Muscle layer of duodenum (tissue), 2 donors: ENCODE data around the gene CHDH.

Experiments used
- H3K27ac ChIP-seq: one replicate; pipeline ENCODE4 v1.7.0; 2013; ENCODE audit warnings: mild to moderate bottlenecking, low read length
- H3K27me3 ChIP-seq: one replicate; pipeline ENCODE4 v1.7.0; 2013; ENCODE audit warnings: low read depth, mild to moderate bottlenecking, control low read depth, low read length
- H3K36me3 ChIP-seq, 2 donors: one replicate each; pipeline ENCODE4 v1.7.0; 2013; ENCODE audit warnings: low read length in 2 of 2, control low read depth in 1 of 2, mild to moderate bottlenecking in 1 of 2; ENCODE audit not compliant: insufficient read depth in 2 of 2, control insufficient read depth in 1 of 2
- H3K4me1 ChIP-seq, 2 donors: one replicate each; pipeline ENCODE4 v1.7.0; 2013; ENCODE audit warnings: low read length in 2 of 2, mild to moderate bottlenecking in 2 of 2, control low read depth in 1 of 2, moderate library complexity in 1 of 2; ENCODE audit not compliant: insufficient read depth in 2 of 2, control insufficient read depth in 1 of 2
- H3K4me3 ChIP-seq, 2 donors: one replicate each; pipeline ENCODE4 v1.7.0; 2013; ENCODE audit warnings: low read length in 2 of 2, low read depth in 1 of 2, mild to moderate bottlenecking in 1 of 2
- H3K9me3 ChIP-seq, 2 donors: one replicate each; pipeline ENCODE4 v1.7.0; 2013; ENCODE audit warnings: low read length in 2 of 2, control low read depth in 1 of 2, mild to moderate bottlenecking in 1 of 2; ENCODE audit not compliant: control insufficient read depth in 1 of 2
- donor health status: healthy.

Gene CHDH

GRCh38 chr3:53775018-53775417 lies 71.2 kb downstream of the CHDH start:
- Histone ChIP-seq H3K27me3 (no peaks in the 10 kb centered on the region), H3K36me3 (no peaks in the 10 kb centered on the region), H3K4me3 (no peak overlapping the region), H3K4me1 (peaks cover 0 to 12% of the 10 kb centered on the region in 2 donors), H3K27ac (no peak overlapping the region), H3K9me3 (no peaks in the 10 kb centered on the region)

- Histone ChIP-seq H3K36me3 (no peaks in the 10 kb centered on the region), H3K4me3 (no peak overlapping the region), H3K27ac (no peak overlapping the region)
Measured at GRCh38 chr3:53774414-53774813, 71.8 kb downstream of the CHDH start.

GRCh38 chr3:53773611-53774368 lies 72.4 kb downstream of the CHDH start:
- no peaks in the 10 kb centered on the region for H3K36me3 ChIP-seq
- peaks cover 0 to 12% of the 10 kb centered on the region in 2 donors for H3K4me1 ChIP-seq
- no peaks in the 10 kb centered on the region for H3K9me3 ChIP-seq
- H3K27me3 ChIP-seq: no peaks in the 10 kb centered on the region
- no peak overlapping the region for H3K4me3 ChIP-seq
- no peak overlapping the region for H3K27ac ChIP-seq

More at GRCh38 chr3:53774414-53774813, 71.8 kb downstream of the CHDH start:
- peaks cover 0 to 12% of the 10 kb centered on the region in 2 donors for H3K4me1 ChIP-seq
- no peaks in the 10 kb centered on the region for H3K9me3 ChIP-seq
- H3K27me3 ChIP-seq: no peaks in the 10 kb centered on the region

- Histone ChIP-seq H3K27me3 (no peaks in the 10 kb centered on the region), H3K9me3 (no peaks in the 10 kb centered on the region), H3K27ac (no peak overlapping the region), H3K4me1 (peaks cover 0 to 12% of the 10 kb centered on the region in 2 donors), H3K36me3 (no peaks in the 10 kb centered on the region), H3K4me3 (no peak overlapping the region)
Measured at GRCh38 chr3:53773021-53773436, 73.2 kb downstream of the CHDH start.

GRCh38 chr3:53772562-53772961 lies 73.7 kb downstream of the CHDH start:
- Histone ChIP-seq H3K27ac (no peak overlapping the region), H3K27me3 (no peaks in the 10 kb centered on the region), H3K4me3 (no peak overlapping the region), H3K9me3 (no peaks in the 10 kb centered on the region), H3K4me1 (peaks cover 0 to 12% of the 10 kb centered on the region in 2 donors), H3K36me3 (no peaks in the 10 kb centered on the region)

- Histone ChIP-seq H3K4me3 (no peak overlapping the region), H3K9me3 (no peaks in the 10 kb centered on the region), H3K27me3 (no peaks in the 10 kb centered on the region)
Measured at GRCh38 chr3:53768478-53769459, 77.5 kb downstream of the CHDH start.

GRCh38 chr3:53766706-53767105 lies 79.5 kb downstream of the CHDH start:
- H3K27ac ChIP-seq: no peak overlapping the region
- no peaks in the 10 kb centered on the region for H3K9me3 ChIP-seq
- H3K4me1 ChIP-seq: no peaks in the 10 kb centered on the region
- H3K36me3 ChIP-seq: no peaks in the 10 kb centered on the region
- H3K4me3 ChIP-seq: no peak overlapping the region
- H3K27me3 ChIP-seq: no peaks in the 10 kb centered on the region

More at GRCh38 chr3:53768478-53769459, 77.5 kb downstream of the CHDH start:
- Histone ChIP-seq H3K36me3 (no peaks in the 10 kb centered on the region), H3K27ac (no peak overlapping the region), H3K4me1 (peaks cover 0 to 9% of the 10 kb centered on the region in 2 donors)

- Histone ChIP-seq H3K27me3 (no peaks in the 10 kb centered on the region), H3K27ac (no peak overlapping the region), H3K4me3 (no peak overlapping the region), H3K36me3 (no peaks in the 10 kb centered on the region), H3K9me3 (no peaks in the 10 kb centered on the region), H3K4me1 (no peaks in the 10 kb centered on the region)
Measured at GRCh38 chr3:53765753-53766152, 80.5 kb downstream of the CHDH start.

- Histone ChIP-seq H3K27ac (no peak overlapping the region), H3K4me3 (no peak overlapping the region), H3K36me3 (no peaks in the 10 kb centered on the region), H3K4me1 (no peaks in the 10 kb centered on the region), H3K9me3 (no peaks in the 10 kb centered on the region), H3K27me3 (no peaks in the 10 kb centered on the region)
Measured at GRCh38 chr3:53764026-53764775, 82.0 kb downstream of the CHDH start.

GRCh38 chr3:53763353-53763752 lies 82.9 kb downstream of the CHDH start:
- H3K36me3 ChIP-seq: no peaks in the 10 kb centered on the region
- H3K27ac ChIP-seq: no peak overlapping the region
- no peaks in the 10 kb centered on the region for H3K27me3 ChIP-seq
- H3K4me1 ChIP-seq: no peaks in the 10 kb centered on the region
- H3K4me3 ChIP-seq: no peak overlapping the region
- no peaks in the 10 kb centered on the region for H3K9me3 ChIP-seq
